GM15510 (cell line): ENCODE results near the gene CCL5.

Experiments used
- POLR2A ChIP-seq: IDR thresholded peaks from 3 replicates; pipeline ENCODE4 v1.6.1; 2011; ENCODE audit warnings: borderline replicate concordance; ENCODE audit not compliant: insufficient read length; ENCODE audit errors: extremely low read depth

CCL5 gene

GRCh38 chr17:35878361-35878760, 1.8 kb downstream of the CCL5 start:
- TF ChIP-seq POLR2A: no peak

DNA sequence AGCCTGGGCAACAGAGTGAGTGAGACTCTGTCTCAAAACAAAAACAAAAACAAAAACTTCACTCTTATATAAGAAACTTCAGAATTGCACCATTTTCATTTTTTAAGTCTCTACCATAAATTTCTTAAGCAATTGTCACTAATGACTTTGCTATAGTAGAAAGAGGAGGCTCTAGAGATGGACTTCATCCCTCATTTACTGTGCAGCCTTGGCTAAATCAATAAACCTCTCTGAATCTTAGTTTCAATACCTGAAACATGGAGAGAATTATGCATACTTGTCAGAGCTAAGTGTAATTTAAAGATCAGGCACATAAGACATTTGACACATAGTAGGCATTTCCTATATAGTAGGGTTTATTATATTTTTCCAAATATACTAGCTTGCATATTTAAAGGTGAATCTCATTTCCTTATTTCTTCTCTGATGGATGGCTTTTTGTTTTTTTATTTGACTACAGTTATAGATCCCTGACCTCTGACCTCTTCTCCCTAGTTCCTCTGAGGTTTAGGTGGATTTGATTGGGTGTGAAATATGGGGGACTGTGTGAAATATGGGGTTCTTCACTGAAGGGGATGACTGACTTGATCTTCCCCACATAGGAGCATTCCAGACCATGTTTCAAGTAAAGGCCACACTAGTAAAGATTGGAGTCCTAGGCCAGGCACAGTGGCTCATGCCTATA, 2.7 kb downstream of the CCL5 start:
- TF ChIP-seq POLR2A: no peak

DNA sequence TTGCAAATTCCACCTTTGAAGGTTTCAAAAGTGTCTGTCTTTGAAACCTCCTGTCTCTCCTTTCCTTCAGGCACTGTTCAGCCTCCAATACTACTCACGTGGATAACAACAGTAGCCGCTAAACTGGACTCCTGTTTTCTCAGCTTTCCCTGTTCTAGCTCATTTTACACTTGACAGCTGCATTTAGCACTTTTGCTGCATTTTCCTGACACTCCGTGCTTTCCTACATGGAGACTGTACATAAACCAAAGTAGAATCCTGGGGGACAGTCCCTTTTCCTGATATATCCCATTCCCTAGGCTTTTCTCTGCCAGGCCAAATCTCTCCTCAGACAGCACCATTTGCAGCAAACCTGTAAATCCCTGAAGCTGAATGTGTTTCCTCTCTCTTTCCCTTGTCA, 3.6 kb downstream of the CCL5 start:
- no peak for TF ChIP-seq POLR2A

DNA sequence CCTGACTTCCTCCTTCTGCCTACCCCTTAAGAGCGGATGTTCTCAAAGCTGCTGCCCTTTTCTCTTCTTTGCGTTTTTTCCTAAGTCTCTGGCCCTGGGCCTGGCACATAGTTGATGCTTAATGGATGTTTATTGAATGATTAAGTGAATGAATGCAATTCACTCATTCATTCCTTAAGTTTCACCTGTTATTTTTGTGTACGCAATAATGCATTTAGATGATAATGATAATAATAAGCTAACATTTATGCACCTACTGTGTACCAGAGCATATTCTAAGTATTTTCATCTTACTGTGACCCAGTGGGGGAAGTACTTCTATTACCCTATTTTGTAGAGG, 4.4 kb downstream of the CCL5 start:
- TF ChIP-seq POLR2A: no peak

- TF ChIP-seq POLR2A: no peak
Measured at GRCh38 chr17:35875072-35875799, 4.9 kb downstream of the CCL5 start.

DNA sequence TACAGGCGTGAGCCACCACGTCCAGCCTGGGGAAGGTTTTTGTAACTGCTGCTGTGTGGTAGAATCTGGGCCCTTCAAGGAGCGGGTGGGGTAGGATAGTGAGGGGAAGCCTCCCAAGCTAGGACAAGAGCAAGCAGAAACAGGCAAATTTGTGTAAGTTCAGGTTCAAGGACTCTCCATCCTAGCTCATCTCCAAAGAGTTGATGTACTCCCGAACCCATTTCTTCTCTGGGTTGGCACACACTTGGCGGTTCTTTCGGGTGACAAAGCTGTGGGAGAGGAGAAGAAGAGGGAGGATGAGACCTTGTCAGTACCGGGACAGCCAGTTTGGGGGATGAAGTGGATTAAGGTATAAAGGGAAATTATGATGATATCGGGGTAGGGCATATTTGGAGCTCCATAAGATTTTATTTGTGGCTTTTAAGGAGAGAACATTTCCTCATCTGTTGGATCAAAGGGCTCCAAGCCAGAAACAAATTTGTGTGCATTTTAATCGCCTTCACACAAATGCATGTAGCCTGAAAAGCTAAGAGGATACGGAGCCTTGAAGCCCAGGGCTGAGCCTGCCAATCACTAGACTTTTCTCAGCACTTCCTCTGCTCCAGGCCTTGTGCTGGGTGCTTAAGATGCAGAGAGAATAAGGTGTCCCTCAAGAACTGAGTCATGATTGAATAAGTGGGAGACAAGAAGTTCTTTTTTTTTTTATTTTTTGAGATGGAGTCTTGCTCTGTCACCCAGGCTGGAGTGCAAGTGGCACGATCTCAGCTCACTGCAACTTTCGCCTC, 7.8 kb downstream of the CCL5 start:
- no peak for TF ChIP-seq POLR2A

- no peak for TF ChIP-seq POLR2A
Measured at GRCh38 chr17:35870906-35871819, 9.0 kb downstream of the CCL5 start.

DNA sequence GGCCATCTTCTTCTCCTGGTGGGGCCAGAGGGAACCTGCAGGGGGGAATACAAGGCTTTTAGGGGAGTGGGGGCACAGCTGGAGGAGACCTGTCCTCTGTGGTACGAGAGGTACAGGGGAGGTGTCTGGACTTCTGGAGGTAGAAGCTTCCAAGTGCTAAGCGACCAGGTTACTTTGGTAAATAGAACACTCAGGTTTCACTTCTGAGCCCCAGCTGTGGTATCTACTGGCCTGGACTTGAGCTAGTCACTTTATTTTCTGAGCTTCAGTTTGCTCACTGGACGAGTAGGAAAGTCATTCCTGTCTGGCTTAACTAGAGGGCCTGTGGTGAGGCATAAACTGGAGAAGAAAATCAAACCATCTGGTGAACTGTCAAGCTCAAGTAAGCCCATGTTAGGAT, 11.4 kb downstream of the CCL5 start, which contains the start of gene HEATR9:
TSS of gene HEATR9 (minus strand) at position 155 of the 400 bp plus-strand sequence. CDS start at position 6, 149 bp downstream.
- no peak for TF ChIP-seq POLR2A

DNA sequence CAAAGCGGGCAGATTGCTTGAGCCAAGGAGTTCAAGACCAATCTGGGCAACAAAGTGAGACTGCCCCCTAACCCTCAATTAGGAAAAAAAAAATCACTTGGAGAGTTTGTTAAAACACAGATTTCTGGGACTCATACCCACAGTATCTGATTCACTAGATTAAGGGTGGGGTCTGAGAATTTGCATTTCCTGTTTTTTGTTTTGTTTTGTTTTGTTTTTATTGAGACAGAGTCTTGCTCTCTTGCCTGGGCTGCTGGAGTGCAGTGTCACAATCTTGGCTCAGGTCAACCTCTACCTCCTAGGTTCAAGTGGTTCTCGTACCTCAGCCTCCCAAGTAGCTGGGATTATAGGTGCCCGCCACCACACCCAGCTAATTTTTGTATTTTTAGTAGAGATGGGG, 12.6 kb downstream of the CCL5 start:
- TF ChIP-seq POLR2A: no peak

DNA sequence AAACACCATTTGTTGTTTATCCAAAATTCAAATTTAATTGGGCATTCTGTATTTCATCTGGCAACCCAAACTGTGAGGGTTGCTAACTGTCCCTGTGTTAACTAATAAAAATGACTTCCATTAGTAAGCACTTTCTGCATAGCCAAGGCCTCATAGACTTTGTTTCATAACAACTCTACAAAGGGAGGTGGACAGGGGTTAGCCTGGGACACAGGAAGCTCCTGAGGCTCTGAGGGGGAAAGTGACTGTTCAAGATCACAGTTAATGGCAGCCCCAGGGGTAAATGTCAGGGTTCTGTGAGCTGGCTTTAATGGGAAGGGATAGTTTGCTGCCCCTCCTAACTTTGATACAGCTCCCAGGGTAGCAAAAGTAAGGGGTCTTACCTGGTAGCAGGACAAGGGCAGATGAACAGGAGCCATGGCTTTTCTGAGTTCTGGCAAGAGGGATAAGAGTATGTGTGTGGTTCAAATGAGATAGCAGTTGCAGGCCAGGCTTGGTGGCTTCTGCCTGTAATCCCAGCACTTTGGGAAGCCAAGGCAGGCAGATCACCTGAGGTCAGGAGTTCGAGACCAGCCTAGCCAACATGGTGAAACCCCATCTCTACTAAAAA, 13.7 kb downstream of the CCL5 start:
- no peak for TF ChIP-seq POLR2A

DNA sequence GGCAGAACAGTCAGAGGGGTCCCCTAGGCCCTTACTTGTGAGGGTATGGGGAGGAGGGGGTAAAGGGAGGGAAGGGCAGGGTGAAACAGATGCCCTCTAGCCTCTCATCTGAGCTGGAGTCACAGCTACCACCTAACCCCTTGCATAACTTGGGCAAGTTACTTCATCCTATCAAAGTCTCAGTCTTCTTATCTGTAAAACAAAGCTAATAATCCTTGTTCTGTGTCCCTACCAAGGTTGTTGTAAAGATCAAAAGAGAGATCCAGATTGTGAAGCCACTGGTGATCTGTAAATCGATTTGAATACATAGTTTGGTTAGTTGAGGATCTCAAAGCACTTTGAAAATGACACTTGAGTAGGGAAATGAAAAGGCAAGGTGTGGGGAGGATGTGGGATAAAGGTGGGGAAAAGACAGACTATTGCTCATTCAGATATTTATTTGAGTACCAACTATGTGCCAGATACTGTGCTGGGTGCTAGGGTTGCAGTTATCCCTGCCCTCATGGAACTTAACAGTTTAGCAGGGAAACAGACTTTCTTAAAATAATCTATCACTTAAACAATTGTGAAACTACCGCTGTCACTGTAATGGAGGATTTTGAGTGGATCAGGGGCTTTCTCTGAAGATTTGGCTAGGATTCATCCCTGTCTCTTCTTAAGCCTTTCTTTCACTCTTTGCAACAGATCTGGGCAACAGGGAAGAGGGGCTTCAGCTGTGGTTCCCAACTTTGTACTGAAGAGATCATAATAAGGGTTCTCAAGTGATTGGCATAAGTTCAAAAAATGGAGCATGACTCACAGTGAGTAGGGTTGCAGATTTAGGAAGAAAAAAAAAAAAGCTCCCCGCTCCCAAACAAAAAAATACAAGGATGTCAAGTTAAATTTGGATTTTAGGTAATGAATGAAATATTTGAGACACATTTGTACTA, 14.5 kb downstream of the CCL5 start:
- no peak for TF ChIP-seq POLR2A

DNA sequence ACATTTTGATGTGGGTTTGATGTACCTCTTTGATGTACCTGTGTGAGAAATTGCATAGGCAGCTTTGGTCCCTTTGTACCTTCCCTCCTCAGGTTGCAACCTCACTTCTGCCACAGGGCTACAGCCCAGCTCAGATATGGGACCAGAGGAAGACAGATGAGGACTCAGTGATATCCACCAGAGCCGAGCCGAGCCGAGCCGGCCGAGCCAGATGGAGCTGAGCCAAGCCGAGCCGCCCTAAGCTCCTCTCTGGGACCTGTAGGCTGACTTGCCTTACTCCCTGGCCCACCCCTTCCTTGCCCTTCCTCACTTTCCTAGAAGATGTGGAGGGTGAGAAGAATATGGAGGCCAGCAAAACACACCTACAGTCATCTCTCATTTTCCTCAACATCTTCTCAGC, 15.3 kb downstream of the CCL5 start:
- TF ChIP-seq POLR2A: no peak

DNA sequence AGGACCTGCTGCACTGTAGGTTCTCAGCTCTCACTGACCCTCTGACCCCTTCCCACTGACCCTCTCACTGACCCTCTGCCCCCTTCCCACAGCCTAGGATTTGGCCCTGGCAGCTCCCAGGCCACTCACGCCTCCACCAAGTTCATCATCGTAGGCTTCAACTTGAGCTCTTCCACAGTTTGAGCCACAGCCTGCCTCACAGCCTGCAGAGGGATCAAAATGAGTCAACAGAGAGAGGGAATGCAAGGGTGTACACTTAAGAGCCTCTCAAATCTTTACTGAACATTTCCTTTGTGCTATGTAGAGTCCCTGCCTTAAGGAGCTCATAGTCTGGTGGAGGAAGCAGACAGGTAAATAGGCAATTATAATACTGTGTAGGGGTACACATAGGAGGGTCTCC, 23.6 kb downstream of the CCL5 start:
- TF ChIP-seq POLR2A: no peak

DNA sequence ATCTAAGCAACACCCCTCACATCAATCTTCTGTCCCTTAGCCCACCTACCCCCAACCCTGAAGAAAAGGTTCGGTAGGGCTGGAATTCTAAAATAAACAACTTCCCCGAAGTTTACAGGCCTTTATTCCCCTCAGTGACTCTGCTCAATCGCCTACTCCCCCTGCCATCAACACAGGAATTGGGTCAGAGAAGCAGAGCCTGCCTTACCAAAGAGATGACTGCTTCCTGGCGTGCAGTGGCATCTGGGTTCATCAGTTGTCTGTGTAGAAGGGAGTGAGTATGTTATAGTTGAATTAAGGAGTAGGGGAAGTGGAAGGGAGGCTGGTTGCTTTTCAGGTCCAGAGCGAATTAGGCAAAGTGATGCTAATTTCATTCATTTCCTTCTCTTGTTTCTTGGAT, 24.2 kb downstream of the CCL5 start:
- TF ChIP-seq POLR2A: no peak
